PFSK-1 (cell line): Measurements from ENCODE around the gene PRIMA1.

Source experiments
- POLR2AphosphoS5 ChIP-seq: IDR thresholded peaks from 2 replicates; pipeline ENCODE4 v1.6.1; 2012; ENCODE audit warnings: low read depth, mild to moderate bottlenecking, control low read depth, low read length, moderate library complexity
- REST ChIP-seq, 2 experiments: IDR thresholded peaks; 2 replicates each; pipeline versions ENCODE4 v1.6.1 to v1.8.0; 2011 to 2012; ENCODE audit warnings: low read depth in 2 of 2, low read length in 2 of 2, control low read depth in 1 of 2, inconsistent platforms in 1 of 2, mild to moderate bottlenecking in 1 of 2, moderate library complexity in 1 of 2; ENCODE audit not compliant: insufficient read depth in 1 of 2

- no peak for TF ChIP-seq POLR2AphosphoS5
- TF ChIP-seq REST (IDR thresholded peaks at IDR 0.05; ENCODE audit: insufficient read depth in 1 of 2, low read depth in 2 of 2, low read length in 2 of 2): no peak
Observed at GRCh38 chr14:93712838-93713724, 75.2 kb downstream of the PRIMA1 start.
